Measurements from ENCODE around the gene VSIG2.
A peak's percentile ranks its signal among the peaks of the same experiment; 100 is the strongest.

The VSIG2 gene

GRCh38 chr11:124740277-124740882 is 11.7 kb downstream of the VSIG2 start:
- no peak overlapping the region for H3K27ac ChIP-seq (ENCODE audit: poor library complexity, severe bottlenecking)
- no peaks in the 10 kb centered on the region for H3K9me3 ChIP-seq (ENCODE audit: severe bottlenecking)
- DNase-seq (ENCODE audit: low spot score) (no peak), ATAC-seq (ENCODE audit: low read depth) (peak; percentile 45)
- peak overlapping the region; percentile 41 for H3K4me3 ChIP-seq (ENCODE audit: severe bottlenecking)
- H3K4me1 ChIP-seq (ENCODE audit: insufficient read depth, poor library complexity, severe bottlenecking), result peaks cover 4% of the 10 kb centered on the region
- no peaks in the 10 kb centered on the region for H3K36me3 ChIP-seq (ENCODE audit: low read depth)
- TF ChIP-seq CTCF (IDR thresholded peaks at IDR 0.05; ENCODE audit: poor library complexity, severe bottlenecking), result peak; percentile 39
- H3K27me3 ChIP-seq (ENCODE audit: insufficient read depth, poor library complexity, severe bottlenecking), result no peaks in the 10 kb centered on the region

DNA sequence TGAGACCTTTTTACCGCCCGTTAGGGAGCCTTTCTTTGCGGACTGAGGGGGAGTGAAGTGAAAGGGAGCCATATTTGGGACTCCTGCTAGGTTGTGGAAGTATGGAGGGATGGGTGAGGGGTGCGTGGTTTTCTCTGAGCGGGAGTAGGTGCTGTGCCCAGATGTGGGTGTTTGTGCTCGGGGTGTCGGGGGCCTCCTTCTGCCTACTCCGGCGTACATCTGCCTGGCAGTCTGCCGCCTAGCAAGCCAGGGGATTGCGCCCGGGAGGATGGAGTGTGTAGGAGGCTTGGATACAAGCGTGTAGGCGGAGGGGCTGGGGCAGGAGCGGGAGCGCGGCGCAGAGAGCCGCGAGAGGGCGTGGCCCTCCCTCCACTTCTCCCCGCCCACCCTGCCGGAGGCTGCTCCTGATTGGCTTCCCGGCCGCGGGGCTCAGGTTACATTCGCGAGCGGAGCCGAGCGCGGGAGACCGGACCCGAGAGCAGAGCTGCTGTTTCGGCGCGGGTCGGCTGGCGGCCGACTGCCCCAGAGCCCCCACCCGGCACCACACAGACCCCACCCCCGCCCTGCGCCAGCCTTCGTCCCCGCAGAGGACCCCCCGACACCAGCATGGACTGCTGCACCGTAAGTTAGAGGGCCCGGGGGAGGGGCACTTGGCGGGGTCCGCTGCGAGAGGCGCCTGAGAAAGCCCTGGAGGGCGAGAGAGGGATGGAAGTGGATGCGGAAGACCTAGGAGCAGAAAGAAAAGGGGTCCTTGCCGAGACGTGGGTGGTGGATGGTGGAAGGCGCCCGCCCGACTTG is 12.4 kb downstream of the VSIG2 start, which contains the start of gene NRGN:
TSS of gene NRGN (plus strand) at position 464 of the 798 bp plus-strand sequence. CDS start at position 607, 143 bp downstream.
- H3K9me3 ChIP-seq (ENCODE audit: severe bottlenecking), result no peaks in the 10 kb centered on the region
- H3K27ac ChIP-seq (ENCODE audit: poor library complexity, severe bottlenecking), result no peak within 1 kb of the TSS
- no peaks in the 10 kb centered on the region for H3K27me3 ChIP-seq (ENCODE audit: insufficient read depth, poor library complexity, severe bottlenecking)
- H3K4me3 ChIP-seq (ENCODE audit: severe bottlenecking), result peak within 1 kb of the TSS; percentile 41
- TF ChIP-seq CTCF (IDR thresholded peaks at IDR 0.05; ENCODE audit: poor library complexity, severe bottlenecking), result no peak
- no peaks in the 10 kb centered on the region for H3K36me3 ChIP-seq (ENCODE audit: low read depth)
- DNase-seq (ENCODE audit: low spot score), result peak; percentile 93
- ATAC-seq (ENCODE audit: low read depth), result peak; percentile 97
- H3K4me1 ChIP-seq (ENCODE audit: insufficient read depth, poor library complexity, severe bottlenecking), result peaks cover 4% of the 10 kb centered on the region

GRCh38 chr11:124738713-124739478 is 13.2 kb downstream of the VSIG2 start:
- Histone ChIP-seq H3K27ac (ENCODE audit: poor library complexity, severe bottlenecking) (no peak overlapping the region), H3K9me3 (ENCODE audit: severe bottlenecking) (no peaks in the 10 kb centered on the region), H3K4me1 (ENCODE audit: insufficient read depth, poor library complexity, severe bottlenecking) (peaks cover 4% of the 10 kb centered on the region), H3K4me3 (ENCODE audit: severe bottlenecking) (no peak overlapping the region), H3K36me3 (ENCODE audit: low read depth) (no peaks in the 10 kb centered on the region), H3K27me3 (ENCODE audit: insufficient read depth, poor library complexity, severe bottlenecking) (no peaks in the 10 kb centered on the region)
- ATAC-seq (ENCODE audit: low read depth), result no peak
- no peak for TF ChIP-seq CTCF (IDR thresholded peaks at IDR 0.05; ENCODE audit: poor library complexity, severe bottlenecking)
- DNase-seq (ENCODE audit: low spot score), result no peak

DNA sequence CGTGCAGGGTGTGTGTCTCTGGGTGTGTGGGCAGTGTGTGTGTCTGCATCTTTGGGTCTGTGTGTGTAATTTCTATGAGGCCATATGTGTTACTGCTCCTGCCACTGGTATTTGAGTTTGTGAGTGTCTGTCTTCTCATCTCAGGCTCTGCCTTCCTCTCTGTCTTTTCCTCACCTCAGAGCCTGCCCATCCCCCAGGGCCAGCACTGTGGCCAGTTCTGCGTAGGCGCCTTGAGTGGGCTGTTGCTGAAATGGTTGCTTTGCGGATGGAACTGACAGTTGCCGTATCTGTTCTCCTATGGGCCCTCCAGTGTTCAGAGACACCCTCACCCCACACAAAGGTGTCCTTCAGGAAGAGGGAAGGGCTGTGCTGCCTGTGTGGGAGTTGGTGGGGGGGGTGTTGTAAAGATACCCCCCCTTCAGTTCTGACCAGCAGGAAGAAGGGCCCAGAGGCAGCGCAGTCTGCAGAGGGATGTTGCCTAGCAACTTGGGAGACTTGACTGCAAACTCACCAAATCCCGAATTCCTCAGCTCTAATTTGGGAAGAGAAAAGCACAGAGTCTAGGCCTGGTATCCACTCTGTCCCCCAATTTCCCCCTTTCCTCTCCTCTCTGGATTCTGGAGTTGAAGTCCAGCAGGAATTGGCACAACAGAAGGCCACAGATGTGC is 14.3 kb downstream of the VSIG2 start:
- Histone ChIP-seq H3K27me3 (ENCODE audit: insufficient read depth, poor library complexity, severe bottlenecking) (no peaks in the 10 kb centered on the region), H3K27ac (ENCODE audit: poor library complexity, severe bottlenecking) (no peak overlapping the region), H3K36me3 (ENCODE audit: low read depth) (no peaks in the 10 kb centered on the region), H3K4me1 (ENCODE audit: insufficient read depth, poor library complexity, severe bottlenecking) (peaks cover 4% of the 10 kb centered on the region), H3K9me3 (ENCODE audit: severe bottlenecking) (no peaks in the 10 kb centered on the region), H3K4me3 (ENCODE audit: severe bottlenecking) (no peak overlapping the region)
- no peak for DNase-seq (ENCODE audit: low spot score)
- ATAC-seq (ENCODE audit: low read depth), result no peak
- no peak for TF ChIP-seq CTCF (IDR thresholded peaks at IDR 0.05; ENCODE audit: poor library complexity, severe bottlenecking)
